ENCODE data around the gene PHLPP1. TPM values are rescaled to one million over a fixed set of nuclear protein-coding genes. Genes with fewer than 3 reads are reported as not detected.
"Not testable (repeated sequence)": the region's sequence is repeated elsewhere in the genome, so short reads cannot be mapped to it uniquely, and the experiment has no call there.

Gene PHLPP1
- total and polyA plus RNA-seq, 9 donors = 4.4 to 15.9 (median 12.0) TPM

DNA sequence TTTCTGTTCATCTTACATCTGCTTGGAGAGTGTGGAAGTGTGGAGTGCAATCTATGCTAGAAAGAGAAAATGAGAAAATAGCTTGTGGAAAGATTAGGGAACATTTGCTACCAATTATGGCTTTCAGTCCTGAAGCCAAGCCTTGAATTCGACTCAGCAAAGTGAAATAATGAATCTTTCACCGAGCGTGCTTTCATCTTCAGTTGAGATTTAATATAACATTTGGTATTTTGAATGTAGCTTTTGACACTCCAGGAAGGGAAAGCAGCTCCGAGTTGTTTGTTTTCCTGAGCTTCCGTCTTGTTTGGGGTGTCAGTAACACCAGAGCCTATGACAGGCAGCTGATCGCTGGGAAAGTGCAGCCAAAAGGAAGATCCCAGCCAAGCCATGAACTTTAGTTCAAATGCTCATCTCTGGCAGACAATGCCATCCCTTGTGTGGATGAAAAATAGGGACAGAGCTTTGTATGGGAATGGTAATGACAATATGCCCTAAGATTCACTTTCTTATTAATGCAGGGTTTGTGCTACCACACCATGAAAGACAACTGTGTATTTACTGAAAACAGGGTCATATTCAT is 25.0 kb upstream of the PHLPP1 start:
- TF ChIP-seq EP300 (IDR thresholded peaks at IDR 0.05) (no peak), POLR2A (IDR thresholded peaks at IDR 0.05) (no peak)
- TF ChIP-seq, protein P1, sequence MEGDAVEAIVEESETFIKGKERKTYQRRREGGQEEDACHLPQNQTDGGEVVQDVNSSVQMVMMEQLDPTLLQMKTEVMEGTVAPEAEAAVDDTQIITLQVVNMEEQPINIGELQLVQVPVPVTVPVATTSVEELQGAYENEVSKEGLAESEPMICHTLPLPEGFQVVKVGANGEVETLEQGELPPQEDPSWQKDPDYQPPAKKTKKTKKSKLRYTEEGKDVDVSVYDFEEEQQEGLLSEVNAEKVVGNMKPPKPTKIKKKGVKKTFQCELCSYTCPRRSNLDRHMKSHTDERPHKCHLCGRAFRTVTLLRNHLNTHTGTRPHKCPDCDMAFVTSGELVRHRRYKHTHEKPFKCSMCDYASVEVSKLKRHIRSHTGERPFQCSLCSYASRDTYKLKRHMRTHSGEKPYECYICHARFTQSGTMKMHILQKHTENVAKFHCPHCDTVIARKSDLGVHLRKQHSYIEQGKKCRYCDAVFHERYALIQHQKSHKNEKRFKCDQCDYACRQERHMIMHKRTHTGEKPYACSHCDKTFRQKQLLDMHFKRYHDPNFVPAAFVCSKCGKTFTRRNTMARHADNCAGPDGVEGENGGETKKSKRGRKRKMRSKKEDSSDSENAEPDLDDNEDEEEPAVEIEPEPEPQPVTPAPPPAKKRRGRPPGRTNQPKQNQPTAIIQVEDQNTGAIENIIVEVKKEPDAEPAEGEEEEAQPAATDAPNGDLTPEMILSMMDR (IDR thresholded peaks at IDR 0.05) = no peak
- no peaks in the 10 kb centered on the region for H3K4me1 ChIP-seq (ENCODE audit: insufficient read depth)
- no peaks in the 10 kb centered on the region for H3K9me3 ChIP-seq
- WGBS, 3 donors = 30 to 54% (median 40%) methylated on average over 6 of the region's 6 CpGs
- no peaks in the 10 kb centered on the region for H3K36me3 ChIP-seq
- no peak overlapping the region for H3K4me3 ChIP-seq
- intact Hi-C loops (cut with DNase I) = no loop called here
- no peak overlapping the region for H3K27ac ChIP-seq
- no peak for DNase-seq
- no peaks in the 10 kb centered on the region for H3K27me3 ChIP-seq

DNA sequence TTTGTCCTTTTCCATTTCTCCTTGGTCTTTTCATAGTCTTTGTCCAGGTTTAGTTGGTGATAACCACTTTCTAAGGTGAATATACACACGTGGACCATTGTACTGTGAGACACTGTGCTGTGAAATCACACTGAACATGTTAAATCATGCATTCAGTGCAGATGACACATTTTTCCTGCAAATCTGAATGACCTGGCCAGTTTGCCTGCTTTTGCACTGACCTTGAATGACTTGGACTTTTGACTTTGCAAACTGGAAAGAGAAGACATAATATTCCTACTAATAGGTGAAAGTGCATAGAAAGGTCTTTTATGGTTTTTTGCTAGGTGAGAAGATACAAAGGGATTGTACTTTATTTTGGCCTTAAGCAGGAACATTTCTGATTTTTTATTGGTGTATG is 21.7 kb upstream of the PHLPP1 start:
- Histone ChIP-seq H3K9me3 (no peaks in the 10 kb centered on the region), H3K36me3 (no peaks in the 10 kb centered on the region), H3K27ac (no peak overlapping the region), H3K4me1 (ENCODE audit: insufficient read depth) (no peaks in the 10 kb centered on the region), H3K27me3 (no peaks in the 10 kb centered on the region), H3K4me3 (no peak overlapping the region)
- TF ChIP-seq, protein P1 (IDR thresholded peaks at IDR 0.05) = no peak
- TF ChIP-seq EP300 (IDR thresholded peaks at IDR 0.05) (no peak), POLR2A (IDR thresholded peaks at IDR 0.05) (no peak)
- WGBS, 3 donors = 35 to 60% (median 50%) methylated on average over 1 of the region's 1 CpG
- intact Hi-C loops (cut with DNase I) = no loop called here
- DNase-seq = no peak

DNA sequence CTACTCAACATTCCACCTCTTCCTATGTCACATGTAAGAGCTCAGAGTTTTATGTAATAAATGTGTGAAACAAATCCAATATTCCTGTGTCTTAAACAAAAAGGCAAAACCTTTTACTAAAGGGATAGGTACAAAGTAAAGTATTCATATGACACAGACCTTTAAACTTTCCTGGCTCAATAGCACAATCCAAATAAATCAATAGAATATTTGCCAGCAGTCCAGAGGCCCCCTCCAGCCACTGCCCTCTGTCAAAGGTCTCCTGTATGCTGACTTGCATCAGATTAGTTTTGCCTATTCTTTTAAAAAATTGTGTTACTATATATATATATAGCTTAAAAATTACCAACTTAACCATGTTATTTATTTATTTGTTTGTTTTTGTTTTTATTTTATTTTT is 17.7 kb upstream of the PHLPP1 start:
- Histone ChIP-seq H3K4me1 (ENCODE audit: insufficient read depth) (no peaks in the 10 kb centered on the region), H3K27ac (no peak overlapping the region), H3K27me3 (no peaks in the 10 kb centered on the region), H3K36me3 (no peaks in the 10 kb centered on the region), H3K9me3 (no peaks in the 10 kb centered on the region), H3K4me3 (no peak overlapping the region)
- no peak for DNase-seq
- no peak for TF ChIP-seq EP300 (IDR thresholded peaks at IDR 0.05)
- no peak for TF ChIP-seq POLR2A (IDR thresholded peaks at IDR 0.05)
- TF ChIP-seq, protein P1 (IDR thresholded peaks at IDR 0.05) = no peak
- intact Hi-C loops (cut with DNase I) = no loop called here

DNA sequence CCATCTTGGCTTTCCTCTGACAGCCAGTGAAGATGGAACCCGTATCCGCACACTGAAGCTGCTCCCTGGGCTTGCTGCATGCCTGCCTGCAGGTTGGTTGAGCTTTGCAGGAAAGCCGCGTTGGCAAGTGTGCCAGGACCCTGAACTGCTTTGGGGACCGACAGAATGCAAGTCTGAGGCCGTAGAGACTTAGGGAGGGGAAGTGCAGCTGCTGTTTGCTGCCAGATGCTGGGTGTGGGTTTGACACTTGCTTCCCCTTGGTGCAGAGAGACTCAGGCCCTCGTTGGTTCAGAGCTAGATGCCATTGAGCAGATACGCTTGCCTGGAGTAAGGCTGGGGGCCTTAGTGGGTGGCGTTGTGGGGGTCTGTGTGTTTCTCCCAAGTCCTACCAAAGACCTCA is 13.1 kb upstream of the PHLPP1 start:
- no peaks in the 10 kb centered on the region for H3K36me3 ChIP-seq
- no peak overlapping the region for H3K4me3 ChIP-seq
- DNase-seq = no peak
- H3K9me3 ChIP-seq = no peaks in the 10 kb centered on the region
- 69 to 75% (median 74%) methylated on average over 9 of the region's 9 CpGs for WGBS, 3 donors
- no peaks in the 10 kb centered on the region for H3K27me3 ChIP-seq
- intact Hi-C loops (cut with DNase I) = no loop called here
- no peak overlapping the region for H3K27ac ChIP-seq
- no peaks in the 10 kb centered on the region for H3K4me1 ChIP-seq (ENCODE audit: insufficient read depth)
- TF ChIP-seq, protein P1 (IDR thresholded peaks at IDR 0.05) = no peak
- TF ChIP-seq EP300 (IDR thresholded peaks at IDR 0.05) (no peak), POLR2A (IDR thresholded peaks at IDR 0.05) (no peak)

DNA sequence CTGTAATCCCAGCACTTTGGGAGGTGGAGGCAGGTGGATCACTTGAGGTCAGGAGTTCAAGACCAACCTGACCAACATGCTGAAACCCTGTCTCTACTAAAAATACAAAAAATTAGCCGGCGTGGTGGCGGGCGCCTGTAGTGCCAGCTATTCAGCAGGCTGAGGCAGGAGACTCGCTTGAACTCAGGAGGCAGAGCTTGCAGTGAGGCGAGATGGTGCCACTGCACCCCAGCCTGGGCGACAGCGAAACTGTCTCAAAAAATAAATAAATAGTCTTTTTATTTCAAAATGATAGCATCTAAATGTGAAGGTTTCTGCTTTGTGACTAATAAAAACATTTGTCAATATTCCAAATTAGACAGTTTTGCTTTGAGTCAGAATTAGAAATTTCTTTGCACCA is 8.5 kb upstream of the PHLPP1 start:
- H3K27me3 ChIP-seq; intact Hi-C loops (cut with DNase I); DNase-seq; H3K4me1 ChIP-seq (ENCODE audit: insufficient read depth); H3K36me3 ChIP-seq; H3K27ac ChIP-seq; H3K4me3 ChIP-seq; H3K9me3 ChIP-seq: not testable (repeated sequence)
- 92 to 94% (median 92%) methylated on average over 8 of the region's 8 CpGs for WGBS, 3 donors

DNA sequence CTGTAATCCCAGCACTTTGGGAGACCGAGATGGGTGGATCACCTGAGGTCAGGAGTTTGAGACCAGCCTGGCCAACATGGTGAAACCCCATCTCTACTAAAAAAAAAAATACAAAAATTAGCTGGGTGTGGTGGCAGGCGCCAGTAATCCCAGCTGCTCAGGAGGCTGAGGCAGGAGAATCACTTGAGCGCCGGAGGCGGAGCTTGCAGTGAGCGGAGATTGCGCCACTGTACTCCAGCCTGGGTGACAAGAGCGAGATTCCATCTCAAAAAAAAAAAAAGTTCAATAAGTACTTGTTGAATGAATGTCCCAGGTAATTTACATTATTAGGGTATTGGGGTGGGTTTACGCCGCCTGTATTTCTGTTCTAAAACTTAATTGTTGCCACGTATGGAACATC is 5.4 kb upstream of the PHLPP1 start:
- H3K27me3 ChIP-seq; H3K27ac ChIP-seq; H3K36me3 ChIP-seq; H3K9me3 ChIP-seq; H3K4me1 ChIP-seq (ENCODE audit: insufficient read depth); DNase-seq; H3K4me3 ChIP-seq: not testable (repeated sequence)
- 92 to 93% (median 92%) methylated on average over 11 of the region's 11 CpGs for WGBS, 3 donors
- intact Hi-C loops (cut with DNase I) = loop anchor here in 3 of 4 donors (5.0 to 10.0 kb wide), 3 partner anchors 125 to 725 kb away; no protein-coding TSS in a partner anchor

Measured in ovary (tissue), 9 donors.